GM12878 (cell line): Measurements from ENCODE around the gene SHB. TPM values are rescaled to one million over a fixed set of nuclear protein-coding genes. Genes with fewer than 3 reads are reported as not detected.

Source experiments
- ATAC-seq: fragments of 200-7000 bp; cut with Tn5 transposase; 3 replicates; pipeline ENCODE4 v1.9.1; 2020; ENCODE audit warnings: mild to moderate bottlenecking, moderate library complexity
- BruUV-seq: library from RNA; stranded (reverse); fragments of 400-500 nt; replicated peaks from 2 replicates; lab custom pipeline; 2021; lab: Mats Ljungman, UMichigan
- CTCF ChIA-PET: fragments of 300-600 bp; sonication (Branson Sonifier 250); formaldehyde crosslinking; extraction: SDS; loops from one replicate; lab custom pipeline; 2021; ENCODE audit warnings: inconsistent platforms; lab: Yijun Ruan, JAX
- POLR2A ChIA-PET: fragments of 350-600 bp; formaldehyde crosslinking; extraction: SDS; loops from one replicate; lab custom pipeline; 2021; ENCODE audit warnings: inconsistent platforms; lab: Charles Lee
- RAD21 ChIA-PET: fragments of 300-600 bp; sonication (Branson Sonifier 250); formaldehyde crosslinking; loops from one replicate; lab custom pipeline; 2023; ENCODE audit warnings: antibody characterized with exemption; ENCODE audit not compliant: unreplicated experiment; lab: Charles Lee
- SMC1A ChIA-PET: fragments of 300-600 bp; sonication (Branson Sonifier 250); formaldehyde crosslinking; loops from one replicate; lab custom pipeline; 2023; ENCODE audit not compliant: unreplicated experiment, uncharacterized antibody; lab: Charles Lee
- DNase-seq: peaks from one replicate; pipeline ENCODE4 v3.0.0-alpha.2; 2011; ENCODE audit warnings: low read depth, low spot score
- FAIRE-seq: peaks from 3 replicates; lab custom pipeline; 2011; peaks lifted over from hg19 to GRCh38; lab: Jason Lieb, UNC
- H2AFZ ChIP-seq: 2 replicates; pipeline ENCODE4 v1.6.0; 2011; ENCODE audit warnings: low read depth, low read length, control low read depth; ENCODE audit not compliant: control insufficient read depth
- H3K27ac ChIP-seq: 2 replicates; pipeline ENCODE4 v1.5.1; 2011; ENCODE audit warnings: control low read depth; ENCODE audit not compliant: control insufficient read depth, insufficient read depth
- H3K27me3 ChIP-seq, 2 experiments: replicated peaks in 1 of 2; 2 replicates each; pipeline versions ENCODE4 v1.6.0 to v1.6.1; 2011; ENCODE audit warnings: low read length in 1 of 2; ENCODE audit not compliant: control insufficient read depth in 2 of 2, insufficient read depth in 2 of 2
- H3K36me3 ChIP-seq, 2 experiments: 2 replicates each; pipeline ENCODE4 v1.5.1; 2011; ENCODE audit warnings: low read length in 1 of 2; ENCODE audit not compliant: control insufficient read depth in 2 of 2, insufficient read depth in 2 of 2
- H3K4me1 ChIP-seq: 2 replicates; pipeline ENCODE4 v1.6.1; 2011; ENCODE audit warnings: mild to moderate bottlenecking, low read length, moderate library complexity, mixed read lengths; ENCODE audit not compliant: control insufficient read depth, insufficient read depth
- H3K4me2 ChIP-seq: 2 replicates; pipeline ENCODE4 v1.6.0; 2011; ENCODE audit warnings: control low read depth; ENCODE audit not compliant: control insufficient read depth, insufficient read depth
- H3K4me3 ChIP-seq: fragments of 200-600 bp; sonication (generic); 2 replicates; pipeline ENCODE4 v1.5.1; 2016
- H3K79me2 ChIP-seq: 2 replicates; pipeline ENCODE4 v1.6.0; 2011; ENCODE audit warnings: low read length; ENCODE audit not compliant: control insufficient read depth, insufficient read depth
- H3K9ac ChIP-seq: 2 replicates; pipeline ENCODE4 v1.8.0; 2011; ENCODE audit warnings: low read length, control low read depth, mixed read lengths; ENCODE audit not compliant: control insufficient read depth, insufficient read depth
- H3K9me3 ChIP-seq: replicated peaks from 3 replicates; pipeline ENCODE4 v1.5.1; 2011; ENCODE audit warnings: mild to moderate bottlenecking, low read length; ENCODE audit not compliant: control insufficient read depth, insufficient read depth
- H4K20me1 ChIP-seq: 2 replicates; pipeline ENCODE4 v1.6.0; 2011; ENCODE audit not compliant: control insufficient read depth, insufficient read depth
- EED ChIP-seq: sonication (generic); IDR thresholded peaks from 2 replicates; pipeline ENCODE4 v1.6.1; 2016; ENCODE audit warnings: antibody characterized with exemption, low read depth
- HDAC2 ChIP-seq: fragments of 200-600 bp; sonication (generic); IDR thresholded peaks from 2 replicates; pipeline ENCODE4 v1.6.1; 2017
- IKZF1 ChIP-seq: fragments of 450-650 bp; conservative IDR thresholded peaks from 2 replicates; pipeline ENCODE4 v1.6.1; 2017; ENCODE audit warnings: antibody characterized with exemption, mild to moderate bottlenecking
- NR2F1 ChIP-seq: fragments of 450-650 bp; conservative IDR thresholded peaks from 2 replicates; pipeline ENCODE4 v1.6.1; 2017; ENCODE audit warnings: mild to moderate bottlenecking
- RUNX3 ChIP-seq: IDR thresholded peaks from 2 replicates; pipeline ENCODE4 v1.6.1; 2012; ENCODE audit warnings: low read length, inconsistent platforms
- STAT1 ChIP-seq: fragments of 450-650 bp; conservative IDR thresholded peaks from 2 replicates; pipeline ENCODE4 v1.6.1; 2014; ENCODE audit warnings: antibody characterized with exemption, mild to moderate bottlenecking
- WGBS: methylation state at CpG from one replicate; pipeline ENCODE4 v1.1.6; 2016; ENCODE audit warnings: low lambda C conversion rate; ENCODE audit not compliant: insufficient replicate concordance, insufficient coverage; ENCODE audit errors: missing lambda C conversion rate; 5-methylcytosine and 5-hydroxymethylcytosine counted together
- in situ Hi-C: fragments of 300-500 bp; cut with MboI; formaldehyde crosslinking; loops from 9 replicates; pipeline ENCODE4 v1.14.3; 2018; ENCODE audit warnings: mixed read lengths
- intact Hi-C: fragments of 100-400 bp; cut with micrococcal nuclease; formaldehyde crosslinking; loops from one replicate; pipeline ENCODE4 v1.14.2; 2022; ENCODE audit not compliant: unreplicated experiment
- polyA plus RNA-seq, 11 experiments: library from polyadenylated mRNA; depleted of rRNA in 4 of 11; unstranded in 6 of 11; stranded (reverse) in 5 of 11; fragments of >200 nt; fragmentation: Nextera tagmentation in 4 of 11; fragmentation: Illumina TruSeq in 1 of 11; extraction: Ambion mirVana in 4 of 11; extraction: Trizol in 1 of 11; gene quantifications; 1 replicate in 1 of 11; 2 replicates in 10 of 11; pipeline versions ENCODE4 v1.2.1 to v1.2.3, GENCODE V29; 2011 to 2016; ENCODE audit warnings: inconsistent platforms in 2 of 11, missing spikeins in 2 of 11, low read depth in 1 of 11
- total RNA-seq, 4 experiments: library from RNA; depleted of rRNA in 3 of 4; stranded (reverse); fragments of >200 nt in 3 of 4; fragmentation: Illumina TruSeq in 1 of 4; extraction: Trizol in 1 of 4; gene quantifications; 2 replicates each; pipeline versions ENCODE4 v1.2.1 to v1.2.3, GENCODE V29; 2013 to 2021

Gene SHB
- total and polyA plus RNA-seq, 10 of the 15 experiments (the other 5 are each of a cell fraction or from before 2014, with no cell fraction given) = 0.29 to 6.2 (median 1.3) TPM

DNA sequence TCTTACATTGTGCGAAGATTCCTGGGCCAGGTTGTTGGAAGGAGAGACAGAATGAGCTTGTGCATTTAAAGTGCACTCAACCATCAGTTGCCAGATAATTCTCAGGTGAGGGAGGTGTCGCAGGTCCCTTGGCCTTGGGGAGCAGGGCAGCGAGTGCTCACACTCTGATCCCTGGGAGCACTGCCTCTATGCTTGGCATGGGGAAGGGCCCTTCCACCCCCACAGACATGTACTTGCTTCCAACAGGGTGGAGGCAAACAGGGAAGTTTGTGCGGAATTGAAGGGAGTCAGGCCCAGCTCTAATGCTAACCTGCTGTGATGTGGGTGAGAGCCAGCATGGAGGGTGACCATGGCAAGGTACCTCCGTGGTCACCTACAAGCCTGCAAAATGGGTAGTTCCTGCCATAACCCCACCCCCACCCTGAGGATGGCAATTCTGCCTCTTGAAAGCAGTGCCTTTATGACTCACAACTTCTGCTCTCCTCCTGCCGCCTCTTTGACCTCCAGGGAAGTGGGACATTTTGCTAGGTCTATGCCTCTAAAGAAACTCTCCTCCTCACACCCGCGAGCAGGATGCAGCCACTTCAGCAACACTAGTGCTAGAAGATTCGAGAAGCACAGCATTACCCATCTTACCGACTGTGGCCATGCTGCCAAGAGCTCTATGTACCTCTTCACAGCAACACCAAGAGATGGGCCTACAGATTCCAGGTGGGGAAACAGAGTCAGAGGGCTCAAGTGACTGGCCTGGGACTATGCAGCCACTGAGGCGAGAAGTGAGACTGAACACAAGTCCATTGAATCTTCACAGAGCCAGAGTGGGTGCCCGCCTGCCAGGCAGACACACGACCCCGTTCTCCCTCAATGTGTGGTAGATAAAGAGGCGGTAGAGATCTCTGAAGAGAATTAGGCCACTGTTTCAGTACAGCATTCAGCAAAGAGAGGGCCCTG is 143.0 kb downstream of the SHB start:
- intact Hi-C loops = no loop called here
- no peak overlapping the region for H3K4me2 ChIP-seq
- ChIA-PET RAD21 (interaction anchor here (0.9 to 1.0 kb wide), 2 partner anchors 136 to 142 kb away, joined by 3 read pairs; no protein-coding TSS in a partner anchor), SMC1A (interaction anchor here (1.0 to 1.2 kb wide), 3 partner anchors 15 to 177 kb away, joined by 4 to 5 read pairs (median 4); no protein-coding TSS in a partner anchor), POLR2A (no interaction called here), CTCF (interaction anchor here (1.7 to 3.5 kb wide), 2 partner anchors 11 to 234 kb away, joined by 5 to 19 read pairs; no protein-coding TSS in a partner anchor)
- no TSS peak for BruUV-seq
- H3K4me1 ChIP-seq = no peaks in the 10 kb centered on the region; the same call in 1 of the 2 replicates
- no peak overlapping the region for H3K9ac ChIP-seq
- FAIRE-seq = no peak
- H4K20me1 ChIP-seq = no peaks in the 10 kb centered on the region
- H3K27ac ChIP-seq = no peak overlapping the region
- H3K9me3 ChIP-seq = no peaks in the 10 kb centered on the region
- 54% methylated on average over 15 of the region's 15 CpGs for WGBS
- no peaks in the 10 kb centered on the region for H3K27me3 ChIP-seq
- H2AFZ ChIP-seq = no peak overlapping the region
- H3K36me3 ChIP-seq = no peaks in the 10 kb centered on the region
- H3K4me3 ChIP-seq = no peak overlapping the region
- ATAC-seq = peak; percentile 42
- no peak for DNase-seq
- TF ChIP-seq EED (peak; percentile 63; the same call in 1 of the 2 replicates), RUNX3 (0 out of 2 replicates have a peak, but pooled peaks have one; percentile 6), HDAC2 (no peak), STAT1 (no peak), NR2F1 (0 out of 2 replicates have a peak, but pooled peaks have one; percentile 23), IKZF1 (0 out of 2 replicates have a peak, but pooled peaks have one; percentile 10)
- in situ Hi-C loops = no loop called here
- H3K79me2 ChIP-seq = no peaks in the 10 kb centered on the region
